BE2C (cell line): Measurements from ENCODE around the gene AGRP.

Experiments used
- DNase-seq: peaks from one replicate; pipeline ENCODE4 v3.0.0-alpha.2; 2020
- H3K27me3 ChIP-seq: fragments of 250-450 bp; sonication (Bioruptor Pico); 2 replicates; pipeline ENCODE4 v1.5.1; 2020; ENCODE audit warnings: mild to moderate bottlenecking
- H3K36me3 ChIP-seq: fragments of 250-450 bp; sonication (Bioruptor Pico); 2 replicates; pipeline ENCODE4 v1.5.1; 2020; ENCODE audit warnings: mild to moderate bottlenecking
- H3K4me1 ChIP-seq: fragments of 250-450 bp; sonication (Bioruptor Pico); 2 replicates; pipeline ENCODE4 v1.5.1; 2020
- H3K4me3 ChIP-seq: 2 replicates; pipeline ENCODE4 v1.5.1; 2011; ENCODE audit warnings: low read depth, low read length
- H3K9me3 ChIP-seq: fragments of 250-450 bp; sonication (Bioruptor Pico); 2 replicates; pipeline ENCODE4 v1.5.1; 2020
- CTCF ChIP-seq: IDR thresholded peaks from 2 replicates; pipeline ENCODE4 v1.5.1; 2012; ENCODE audit warnings: mild to moderate bottlenecking, low read depth, low read length

AGRP gene

GRCh38 chr16:67509016-67509415 lies 25.7 kb upstream of the AGRP start:
- peak; percentile 30 for DNase-seq
- Histone ChIP-seq H3K9me3 (no peaks in the 10 kb centered on the region), H3K4me3 (no peak overlapping the region), H3K4me1 (no peaks in the 10 kb centered on the region), H3K36me3 (no peaks in the 10 kb centered on the region), H3K27me3 (no peaks in the 10 kb centered on the region)
- no peak for TF ChIP-seq CTCF

GRCh38 chr16:67506468-67506867 lies 23.1 kb upstream of the AGRP start:
- Histone ChIP-seq H3K36me3 (no peaks in the 10 kb centered on the region), H3K9me3 (no peaks in the 10 kb centered on the region), H3K4me3 (no peak overlapping the region), H3K4me1 (no peaks in the 10 kb centered on the region), H3K27me3 (no peaks in the 10 kb centered on the region)
- TF ChIP-seq CTCF: no peak
- DNase-seq: no peak

GRCh38 chr16:67504031-67505021 lies 21.0 kb upstream of the AGRP start:
- H3K4me3 ChIP-seq: no peak overlapping the region
- TF ChIP-seq CTCF: no peak
- DNase-seq: no peak
- H3K9me3 ChIP-seq: no peaks in the 10 kb centered on the region
- no peaks in the 10 kb centered on the region for H3K36me3 ChIP-seq
- no peaks in the 10 kb centered on the region for H3K27me3 ChIP-seq
- H3K4me1 ChIP-seq: no peaks in the 10 kb centered on the region

GRCh38 chr16:67499106-67499505 lies 15.8 kb upstream of the AGRP start:
- H3K27me3 ChIP-seq: no peaks in the 10 kb centered on the region
- H3K36me3 ChIP-seq: no peaks in the 10 kb centered on the region
- H3K4me1 ChIP-seq: no peaks in the 10 kb centered on the region
- no peak overlapping the region for H3K4me3 ChIP-seq
- H3K9me3 ChIP-seq: no peaks in the 10 kb centered on the region
- TF ChIP-seq CTCF: no peak
- DNase-seq: no peak

- H3K4me1 ChIP-seq: peaks cover 6% of the 10 kb centered on the region
- H3K9me3 ChIP-seq: no peaks in the 10 kb centered on the region
- no peaks in the 10 kb centered on the region for H3K27me3 ChIP-seq
- no peak for TF ChIP-seq CTCF
- H3K36me3 ChIP-seq: no peaks in the 10 kb centered on the region
- no peak overlapping the region for H3K4me3 ChIP-seq
- no peak for DNase-seq
These were observed 7.2 kb upstream of the AGRP start for GRCh38 chr16:67490335-67491096.
